Activated T-cell treated with anti-CD3 and anti-CD28 coated beads, Interleukin-2, amount 50 U/mL, for 4 hours (primary cell): Measurements from ENCODE around the gene INPP5K. TPM values are rescaled to one million over a fixed set of nuclear protein-coding genes. Genes with fewer than 3 reads are reported as not detected.

Source experiments
- ATAC-seq, 2 donors: fragments of 200-7000 bp; cut with Tn5 transposase; one replicate each; pipeline ENCODE4 v1.10.0; 2021
- DNase-seq: peaks from one replicate; pipeline ENCODE4 v3.0.0-alpha.2; 2020
- H3K27me3 Mint-ChIP-seq: one replicate; pipeline ENCODE4 v1.8.0; 2021; ENCODE audit warnings: low read depth, mixed read lengths
- H3K36me3 Mint-ChIP-seq: one replicate; pipeline ENCODE4 v1.8.0; 2022; ENCODE audit warnings: mixed read lengths; ENCODE audit not compliant: insufficient read depth
- H3K4me1 Mint-ChIP-seq: one replicate; pipeline ENCODE4 v1.8.0; 2021; ENCODE audit warnings: low read depth, mixed read lengths
- H3K4me3 Mint-ChIP-seq: one replicate; pipeline ENCODE4 v1.8.0; 2021; ENCODE audit warnings: mild to moderate bottlenecking, moderate library complexity, mixed read lengths
- H3K9me3 Mint-ChIP-seq: one replicate; pipeline ENCODE4 v1.8.0; 2021; ENCODE audit warnings: mixed read lengths
- total RNA-seq, 3 donors: library from RNA; stranded (reverse); gene quantifications; one replicate each; pipeline ENCODE4 v1.2.1, GENCODE V29; 2021

Gene INPP5K
- total RNA-seq, 3 donors from 2014 or later = 21.6 to 30.0 (median 22.8) TPM

GRCh38 chr17:1555651-1556471 lies 39.4 kb upstream of the INPP5K start:
- H3K4me3 Mint-ChIP-seq = no peak overlapping the region
- ATAC-seq = no peak

GRCh38 chr17:1554751-1555540 lies 38.5 kb upstream of the INPP5K start:
- no peak for ATAC-seq
- no peak for DNase-seq
- Mint-ChIP-seq H3K4me3 (no peak overlapping the region), H3K9me3 (no peaks in the 10 kb centered on the region), H3K4me1 (peaks cover 16% of the 10 kb centered on the region), H3K27me3 (no peaks in the 10 kb centered on the region), H3K36me3 (peaks cover 30% of the 10 kb centered on the region)

More at GRCh38 chr17:1555651-1556471, 39.4 kb upstream of the INPP5K start:
- Mint-ChIP-seq H3K27me3 (no peaks in the 10 kb centered on the region), H3K9me3 (no peaks in the 10 kb centered on the region), H3K4me1 (peaks cover 21% of the 10 kb centered on the region), H3K36me3 (peaks cover 22% of the 10 kb centered on the region)
- no peak for DNase-seq

- no peak overlapping the region for H3K4me3 Mint-ChIP-seq
- no peaks in the 10 kb centered on the region for H3K27me3 Mint-ChIP-seq
- H3K9me3 Mint-ChIP-seq = no peaks in the 10 kb centered on the region
- peaks cover 8% of the 10 kb centered on the region for H3K4me1 Mint-ChIP-seq
- DNase-seq (no peak), ATAC-seq (no peak)
- peaks cover 32% of the 10 kb centered on the region for H3K36me3 Mint-ChIP-seq
These were observed 37.2 kb upstream of the INPP5K start for GRCh38 chr17:1553354-1554266.

GRCh38 chr17:1552932-1553331 lies 36.5 kb upstream of the INPP5K start:
- Mint-ChIP-seq H3K4me1 (peaks cover 8% of the 10 kb centered on the region), H3K9me3 (no peaks in the 10 kb centered on the region), H3K4me3 (no peak overlapping the region), H3K27me3 (no peaks in the 10 kb centered on the region), H3K36me3 (peaks cover 32% of the 10 kb centered on the region)
- DNase-seq = no peak
- ATAC-seq = no peak

GRCh38 chr17:1551741-1552140 lies 35.3 kb upstream of the INPP5K start:
- Mint-ChIP-seq H3K36me3 (peaks cover 28% of the 10 kb centered on the region), H3K27me3 (no peaks in the 10 kb centered on the region), H3K9me3 (no peaks in the 10 kb centered on the region), H3K4me3 (no peak overlapping the region), H3K4me1 (peaks cover 8% of the 10 kb centered on the region)
- DNase-seq = no peak
- no peak for ATAC-seq

GRCh38 chr17:1548032-1548431 lies 31.6 kb upstream of the INPP5K start:
- Mint-ChIP-seq H3K36me3 (peaks cover 37% of the 10 kb centered on the region), H3K27me3 (no peaks in the 10 kb centered on the region), H3K9me3 (no peaks in the 10 kb centered on the region), H3K4me3 (no peak overlapping the region), H3K4me1 (no peaks in the 10 kb centered on the region)
- DNase-seq (no peak), ATAC-seq (no peak)

- Mint-ChIP-seq H3K36me3 (peaks cover 40% of the 10 kb centered on the region), H3K9me3 (no peaks in the 10 kb centered on the region), H3K27me3 (no peaks in the 10 kb centered on the region), H3K4me3 (no peak overlapping the region), H3K4me1 (no peaks in the 10 kb centered on the region)
- ATAC-seq (no peak), DNase-seq (no peak)
These were observed 30.0 kb upstream of the INPP5K start for GRCh38 chr17:1546292-1546922.

GRCh38 chr17:1545618-1546017 lies 29.2 kb upstream of the INPP5K start:
- no peaks in the 10 kb centered on the region for H3K9me3 Mint-ChIP-seq
- H3K36me3 Mint-ChIP-seq = peaks cover 42% of the 10 kb centered on the region
- no peaks in the 10 kb centered on the region for H3K27me3 Mint-ChIP-seq
- no peak for DNase-seq
- no peak overlapping the region for H3K4me3 Mint-ChIP-seq
- no peaks in the 10 kb centered on the region for H3K4me1 Mint-ChIP-seq
- no peak for ATAC-seq

GRCh38 chr17:1542316-1542715 lies 25.9 kb upstream of the INPP5K start:
- H3K4me3 Mint-ChIP-seq = no peak overlapping the region
- peaks cover 47% of the 10 kb centered on the region for H3K36me3 Mint-ChIP-seq
- H3K27me3 Mint-ChIP-seq = no peaks in the 10 kb centered on the region
- ATAC-seq = no peak
- no peaks in the 10 kb centered on the region for H3K9me3 Mint-ChIP-seq
- H3K4me1 Mint-ChIP-seq = no peaks in the 10 kb centered on the region
- DNase-seq = no peak

GRCh38 chr17:1541367-1541904 lies 25.0 kb upstream of the INPP5K start:
- Mint-ChIP-seq H3K4me1 (no peaks in the 10 kb centered on the region), H3K4me3 (no peak overlapping the region), H3K27me3 (no peaks in the 10 kb centered on the region), H3K9me3 (no peaks in the 10 kb centered on the region), H3K36me3 (peaks cover 44% of the 10 kb centered on the region)
- DNase-seq = no peak
- ATAC-seq = no peak

- ATAC-seq (no peak), DNase-seq (no peak)
- H3K36me3 Mint-ChIP-seq = peaks cover 43% of the 10 kb centered on the region
- H3K9me3 Mint-ChIP-seq = no peaks in the 10 kb centered on the region
- no peak overlapping the region for H3K4me3 Mint-ChIP-seq
- no peaks in the 10 kb centered on the region for H3K4me1 Mint-ChIP-seq
- H3K27me3 Mint-ChIP-seq = no peaks in the 10 kb centered on the region
These were observed 23.4 kb upstream of the INPP5K start for GRCh38 chr17:1539811-1540210.

GRCh38 chr17:1535737-1536136 lies 19.3 kb upstream of the INPP5K start:
- H3K36me3 Mint-ChIP-seq = peaks cover 34% of the 10 kb centered on the region
- no peaks in the 10 kb centered on the region for H3K4me1 Mint-ChIP-seq
- DNase-seq (no peak), ATAC-seq (no peak)
- H3K4me3 Mint-ChIP-seq = no peak overlapping the region
- no peaks in the 10 kb centered on the region for H3K27me3 Mint-ChIP-seq
- no peaks in the 10 kb centered on the region for H3K9me3 Mint-ChIP-seq

- DNase-seq (no peak), ATAC-seq (no peak)
- H3K36me3 Mint-ChIP-seq = peaks cover 31% of the 10 kb centered on the region
- H3K4me1 Mint-ChIP-seq = peaks cover 5% of the 10 kb centered on the region
- no peaks in the 10 kb centered on the region for H3K27me3 Mint-ChIP-seq
- H3K9me3 Mint-ChIP-seq = no peaks in the 10 kb centered on the region
- no peak overlapping the region for H3K4me3 Mint-ChIP-seq
These were observed 17.4 kb upstream of the INPP5K start for GRCh38 chr17:1533661-1534325.
